GM12878 (cell line): Measurements from ENCODE around the gene ZNF22. TPM values are rescaled to one million over a fixed set of nuclear protein-coding genes. Genes with fewer than 3 reads are reported as not detected.

Experiments used
- ATAC-seq: fragments of 200-7000 bp; cut with Tn5 transposase; 3 replicates; pipeline ENCODE4 v1.9.1; 2020; ENCODE audit warnings: mild to moderate bottlenecking, moderate library complexity
- BruUV-seq: library from RNA; stranded (reverse); fragments of 400-500 nt; replicated peaks from 2 replicates; lab custom pipeline; 2021; lab: Mats Ljungman, UMichigan
- CTCF ChIA-PET: fragments of 300-600 bp; sonication (Branson Sonifier 250); formaldehyde crosslinking; extraction: SDS; loops from one replicate; lab custom pipeline; 2021; ENCODE audit warnings: inconsistent platforms; lab: Yijun Ruan, JAX
- POLR2A ChIA-PET: fragments of 350-600 bp; formaldehyde crosslinking; extraction: SDS; loops from one replicate; lab custom pipeline; 2021; ENCODE audit warnings: inconsistent platforms; lab: Charles Lee
- RAD21 ChIA-PET: fragments of 300-600 bp; sonication (Branson Sonifier 250); formaldehyde crosslinking; loops from one replicate; lab custom pipeline; 2023; ENCODE audit warnings: antibody characterized with exemption; ENCODE audit not compliant: unreplicated experiment; lab: Charles Lee
- SMC1A ChIA-PET: fragments of 300-600 bp; sonication (Branson Sonifier 250); formaldehyde crosslinking; loops from one replicate; lab custom pipeline; 2023; ENCODE audit not compliant: unreplicated experiment, uncharacterized antibody; lab: Charles Lee
- DNase-seq: peaks from one replicate; pipeline ENCODE4 v3.0.0-alpha.2; 2011; ENCODE audit warnings: low read depth, low spot score
- FAIRE-seq: peaks from 3 replicates; lab custom pipeline; 2011; peaks lifted over from hg19 to GRCh38; lab: Jason Lieb, UNC
- H2AFZ ChIP-seq: 2 replicates; pipeline ENCODE4 v1.6.0; 2011; ENCODE audit warnings: low read depth, low read length, control low read depth; ENCODE audit not compliant: control insufficient read depth
- H3K27ac ChIP-seq: 2 replicates; pipeline ENCODE4 v1.5.1; 2011; ENCODE audit warnings: control low read depth; ENCODE audit not compliant: control insufficient read depth, insufficient read depth
- H3K27me3 ChIP-seq, 2 experiments: replicated peaks in 1 of 2; 2 replicates each; pipeline versions ENCODE4 v1.6.0 to v1.6.1; 2011; ENCODE audit warnings: low read length in 1 of 2; ENCODE audit not compliant: control insufficient read depth in 2 of 2, insufficient read depth in 2 of 2
- H3K36me3 ChIP-seq, 2 experiments: 2 replicates each; pipeline ENCODE4 v1.5.1; 2011; ENCODE audit warnings: low read length in 1 of 2; ENCODE audit not compliant: control insufficient read depth in 2 of 2, insufficient read depth in 2 of 2
- H3K4me1 ChIP-seq: 2 replicates; pipeline ENCODE4 v1.6.1; 2011; ENCODE audit warnings: mild to moderate bottlenecking, low read length, moderate library complexity, mixed read lengths; ENCODE audit not compliant: control insufficient read depth, insufficient read depth
- H3K4me2 ChIP-seq: 2 replicates; pipeline ENCODE4 v1.6.0; 2011; ENCODE audit warnings: control low read depth; ENCODE audit not compliant: control insufficient read depth, insufficient read depth
- H3K4me3 ChIP-seq: fragments of 200-600 bp; sonication (generic); 2 replicates; pipeline ENCODE4 v1.5.1; 2016
- H3K79me2 ChIP-seq: 2 replicates; pipeline ENCODE4 v1.6.0; 2011; ENCODE audit warnings: low read length; ENCODE audit not compliant: control insufficient read depth, insufficient read depth
- H3K9ac ChIP-seq: 2 replicates; pipeline ENCODE4 v1.8.0; 2011; ENCODE audit warnings: low read length, control low read depth, mixed read lengths; ENCODE audit not compliant: control insufficient read depth, insufficient read depth
- H3K9me3 ChIP-seq: replicated peaks from 3 replicates; pipeline ENCODE4 v1.5.1; 2011; ENCODE audit warnings: mild to moderate bottlenecking, low read length; ENCODE audit not compliant: control insufficient read depth, insufficient read depth
- H4K20me1 ChIP-seq: 2 replicates; pipeline ENCODE4 v1.6.0; 2011; ENCODE audit not compliant: control insufficient read depth, insufficient read depth
- ATF7 ChIP-seq: fragments of 450-650 bp; IDR thresholded peaks from 2 replicates; pipeline ENCODE4 v1.6.1; 2016; ENCODE audit warnings: low read depth, mild to moderate bottlenecking
- EGR1 ChIP-seq, 2 experiments: IDR thresholded peaks; 1 replicate in 1 of 2; 2 replicates in 1 of 2; pipeline ENCODE4 v1.6.1; 2011 to 2012; ENCODE audit warnings: low read depth in 2 of 2, low read length in 2 of 2, borderline replicate concordance in 1 of 2, mild to moderate bottlenecking in 1 of 2, moderate library complexity in 1 of 2
- HDAC2 ChIP-seq: fragments of 200-600 bp; sonication (generic); IDR thresholded peaks from 2 replicates; pipeline ENCODE4 v1.6.1; 2017
- JUNB ChIP-seq: IDR thresholded peaks from 2 replicates; pipeline ENCODE4 v1.6.1; 2016; ENCODE audit warnings: antibody characterized with exemption, mild to moderate bottlenecking
- NFYA ChIP-seq: IDR thresholded peaks from 2 replicates; pipeline ENCODE4 v1.6.1; 2011; ENCODE audit warnings: low read depth, mild to moderate bottlenecking, low read length, improper control_type of control experiment, borderline replicate concordance
- PKNOX1 ChIP-seq: fragments of 450-650 bp; IDR thresholded peaks from 2 replicates; pipeline ENCODE4 v1.6.1; 2016; ENCODE audit warnings: mild to moderate bottlenecking
- POLR2A ChIP-seq: IDR thresholded peaks from 2 replicates; pipeline ENCODE4 v1.6.1; 2011; ENCODE audit warnings: low read depth, mild to moderate bottlenecking, low read length
- SP1 ChIP-seq: IDR thresholded peaks from one replicate; pipeline ENCODE4 v1.6.1; 2011; ENCODE audit warnings: low read depth, low read length
- TAF1 ChIP-seq: IDR thresholded peaks from 2 replicates; pipeline ENCODE4 v1.6.1; 2011; ENCODE audit warnings: mild to moderate bottlenecking, low read depth, low read length, borderline replicate concordance
- TCF12 ChIP-seq: IDR thresholded peaks from 2 replicates; pipeline ENCODE4 v1.6.1; 2011; ENCODE audit warnings: low read depth, mild to moderate bottlenecking, low read length
- USF2 ChIP-seq: IDR thresholded peaks from 2 replicates; pipeline ENCODE4 v1.6.1; 2011; ENCODE audit warnings: low read depth, low read length, improper control_type of control experiment, borderline replicate concordance
- ZBTB4 ChIP-seq: fragments of 450-650 bp; formaldehyde crosslinking; IDR thresholded peaks from 2 replicates; pipeline ENCODE4 v1.4.0; 2022; ENCODE audit warnings: mild to moderate bottlenecking, moderate library complexity
- ZNF592 ChIP-seq: fragments of 450-650 bp; IDR thresholded peaks from 2 replicates; pipeline ENCODE4 v1.6.1; 2017; ENCODE audit warnings: mild to moderate bottlenecking, moderate library complexity
- WGBS: methylation state at CpG from one replicate; pipeline ENCODE4 v1.1.6; 2016; ENCODE audit warnings: low lambda C conversion rate; ENCODE audit not compliant: insufficient replicate concordance, insufficient coverage; ENCODE audit errors: missing lambda C conversion rate; 5-methylcytosine and 5-hydroxymethylcytosine counted together
- in situ Hi-C: fragments of 300-500 bp; cut with MboI; formaldehyde crosslinking; loops from 9 replicates; pipeline ENCODE4 v1.14.3; 2018; ENCODE audit warnings: mixed read lengths
- intact Hi-C: fragments of 100-400 bp; cut with micrococcal nuclease; formaldehyde crosslinking; loops from one replicate; pipeline ENCODE4 v1.14.2; 2022; ENCODE audit not compliant: unreplicated experiment
- polyA plus RNA-seq, 11 experiments: library from polyadenylated mRNA; depleted of rRNA in 4 of 11; unstranded in 6 of 11; stranded (reverse) in 5 of 11; fragments of >200 nt; fragmentation: Nextera tagmentation in 4 of 11; fragmentation: Illumina TruSeq in 1 of 11; extraction: Ambion mirVana in 4 of 11; extraction: Trizol in 1 of 11; gene quantifications; 1 replicate in 1 of 11; 2 replicates in 10 of 11; pipeline versions ENCODE4 v1.2.1 to v1.2.3, GENCODE V29; 2011 to 2016; ENCODE audit warnings: inconsistent platforms in 2 of 11, missing spikeins in 2 of 11, low read depth in 1 of 11
- total RNA-seq, 4 experiments: library from RNA; depleted of rRNA in 3 of 4; stranded (reverse); fragments of >200 nt in 3 of 4; fragmentation: Illumina TruSeq in 1 of 4; extraction: Trizol in 1 of 4; gene quantifications; 2 replicates each; pipeline versions ENCODE4 v1.2.1 to v1.2.3, GENCODE V29; 2013 to 2021

ZNF22 gene
- total and polyA plus RNA-seq, 10 of the 15 experiments (the other 5 are each of a cell fraction or from before 2014, with no cell fraction given): 31.1 to 74.4 (median 43.8) TPM

- H2AFZ ChIP-seq: peak overlapping the region; percentile 13; the same call in 1 of the 2 replicates
- RAD21 ChIA-PET: interaction anchor here (0.9 to 7.7 kb wide), 9 partner anchors 14 to 50 kb away, joined by 3 to 124 read pairs (median 6); no protein-coding TSS in a partner anchor
- no peaks in the 10 kb centered on the region for H3K27me3 ChIP-seq
- peaks cover 49% of the 10 kb centered on the region for H3K4me1 ChIP-seq
- H3K27ac ChIP-seq: peak overlapping the region; percentile 26
- no peaks in the 10 kb centered on the region for H3K9me3 ChIP-seq
- intact Hi-C loops: no loop called here
- FAIRE-seq (no peak), ATAC-seq (no peak), DNase-seq (no peak)
- H3K4me3 ChIP-seq: peak overlapping the region; percentile 42; the same call in 1 of the 2 replicates
- H3K4me2 ChIP-seq: peak overlapping the region; percentile 34
- no TSS peak for BruUV-seq
- peaks cover 0 to 4% of the 10 kb centered on the region in 2 experiments; a peak in 3 of 4 replicates for H3K36me3 ChIP-seq
- H3K79me2 ChIP-seq: peaks cover 11% of the 10 kb centered on the region
- H3K9ac ChIP-seq: no peak overlapping the region
- POLR2A ChIA-PET: interaction anchor here (1.0 to 7.4 kb wide), 8 partner anchors 14 to 47 kb away, joined by 4 to 110 read pairs (median 7); no protein-coding TSS in a partner anchor
- H4K20me1 ChIP-seq: no peaks in the 10 kb centered on the region
- CTCF ChIA-PET: interaction anchor here (0.6 to 10.1 kb wide), 15 partner anchors 9 to 271 kb away, joined by 3 to 181 read pairs (median 4); partner anchors contain the start of gene ZNF22
- 86% methylated on average over 13 of the region's 13 CpGs for WGBS
- SMC1A ChIA-PET: interaction anchor here (0.6 to 5.2 kb wide), 11 partner anchors 12 to 444 kb away, joined by 3 to 43 read pairs (median 7); partner anchors contain the start of gene ZNF22
- in situ Hi-C loops: loop anchor here (5.0 kb wide), 1 partner anchor 47 kb away; no protein-coding TSS in a partner anchor
- no peak for TF ChIP-seq ZNF592
- no peak for TF ChIP-seq ATF7
- TF ChIP-seq POLR2A: no peak
- no peak for TF ChIP-seq JUNB
- no peak for TF ChIP-seq ZBTB4
- no peak for TF ChIP-seq HDAC2
- TF ChIP-seq PKNOX1: no peak
- no peak for TF ChIP-seq NFYA
- no peak for TF ChIP-seq TAF1
- no peak for TF ChIP-seq SP1
- TF ChIP-seq USF2: no peak
- TF ChIP-seq TCF12: no peak
- no peak for TF ChIP-seq EGR1 (IDR thresholded peaks at IDR 0.05; ENCODE audit: borderline replicate concordance in 1 of 2, low read depth in 2 of 2, low read length in 2 of 2)
Measured at GRCh38 chr10:44979281-44980191, 21.2 kb upstream of the ZNF22 start.
